HFFc6 (cell line): ENCODE data around the gene SPAG8. TPM values are rescaled to one million over a fixed set of nuclear protein-coding genes. Genes with fewer than 3 reads are reported as not detected.

Experiments
- DNase-seq: peaks from one replicate; pipeline ENCODE4 v3.0.0-alpha.2; 2018
- H3K27ac Mint-ChIP-seq: 2 replicates; pipeline ENCODE4 v1.8.0; 2020; ENCODE audit warnings: mild to moderate bottlenecking, mixed read lengths
- H3K27me3 Mint-ChIP-seq: 2 replicates; pipeline ENCODE4 v1.8.0; 2021; ENCODE audit warnings: mild to moderate bottlenecking, moderate library complexity, mixed read lengths; ENCODE audit not compliant: insufficient read depth
- H3K36me3 Mint-ChIP-seq: 2 replicates; pipeline ENCODE4 v1.8.0; 2021; ENCODE audit warnings: low read depth, mixed read lengths
- H3K4me1 Mint-ChIP-seq: 2 replicates; pipeline ENCODE4 v1.8.0; 2020; ENCODE audit warnings: low read depth, mixed read lengths
- H3K4me3 Mint-ChIP-seq: 2 replicates; pipeline ENCODE4 v1.8.0; 2020; ENCODE audit warnings: mild to moderate bottlenecking, moderate library complexity, mixed read lengths
- H3K9me3 Mint-ChIP-seq: 2 replicates; pipeline ENCODE4 v1.8.0; 2020; ENCODE audit warnings: mild to moderate bottlenecking, mixed read lengths
- CTCF ChIP-seq: fragments of 200-600 bp; sonication (generic); IDR thresholded peaks from 2 replicates; pipeline ENCODE4 v1.5.0; 2021; ENCODE audit warnings: antibody characterized with exemption, mild to moderate bottlenecking
- total RNA-seq, 6 experiments: library from RNA; stranded (reverse); fragmentation: NEBNext Ultra II Directional; extraction: Animal tissue kit (Norgen Biotek cat#: 25700); gene quantifications; 2 replicates in 1 of 6; 3 replicates in 5 of 6; pipeline ENCODE4 v1.2.3, GENCODE V29; 2021

SPAG8 gene
- total RNA-seq, 6 experiments from 2014 or later, result 0.80 to 1.7 (median 1.2) TPM

- no peak for DNase-seq
- H3K27me3 Mint-ChIP-seq, result peaks cover 17% of the 10 kb centered on the region
- H3K36me3 Mint-ChIP-seq, result no peaks in the 10 kb centered on the region
- peaks cover 10% of the 10 kb centered on the region; the same call in 1 of the 2 replicates for H3K4me1 Mint-ChIP-seq
- H3K4me3 Mint-ChIP-seq, result no peak overlapping the region
- no peaks in the 10 kb centered on the region for H3K9me3 Mint-ChIP-seq
- no peak for TF ChIP-seq CTCF
- no peak overlapping the region for H3K27ac Mint-ChIP-seq
Observed at GRCh38 chr9:35774907-35775635, 37.0 kb downstream of the SPAG8 start.

- Mint-ChIP-seq H3K9me3 (no peaks in the 10 kb centered on the region), H3K27ac (no peak overlapping the region), H3K36me3 (no peaks in the 10 kb centered on the region), H3K4me3 (no peak overlapping the region), H3K27me3 (peaks cover 7% of the 10 kb centered on the region; the same call in 1 of the 2 replicates), H3K4me1 (peaks cover 10% of the 10 kb centered on the region; the same call in 1 of the 2 replicates)
- DNase-seq, result no peak
- TF ChIP-seq CTCF, result no peak
Observed at GRCh38 chr9:35771943-35772342, 40.1 kb downstream of the SPAG8 start.

- Mint-ChIP-seq H3K4me3 (no peak overlapping the region), H3K9me3 (no peaks in the 10 kb centered on the region), H3K27me3 (peaks cover 7% of the 10 kb centered on the region; the same call in 1 of the 2 replicates), H3K36me3 (no peaks in the 10 kb centered on the region), H3K4me1 (peaks cover 10% of the 10 kb centered on the region; the same call in 1 of the 2 replicates), H3K27ac (no peak overlapping the region)
- no peak for TF ChIP-seq CTCF
- no peak for DNase-seq
Observed at GRCh38 chr9:35771534-35771933, 40.5 kb downstream of the SPAG8 start.

- H3K27me3 Mint-ChIP-seq, result peaks cover 7% of the 10 kb centered on the region; the same call in 1 of the 2 replicates
- H3K4me1 Mint-ChIP-seq, result peaks cover 10% of the 10 kb centered on the region; the same call in 1 of the 2 replicates
- H3K9me3 Mint-ChIP-seq, result no peaks in the 10 kb centered on the region
- no peak for DNase-seq
- H3K36me3 Mint-ChIP-seq, result no peaks in the 10 kb centered on the region
- H3K27ac Mint-ChIP-seq, result no peak overlapping the region
- H3K4me3 Mint-ChIP-seq, result no peak overlapping the region
- TF ChIP-seq CTCF, result no peak
Observed at GRCh38 chr9:35771075-35771433, 41.0 kb downstream of the SPAG8 start.

- H3K4me3 Mint-ChIP-seq, result no peak overlapping the region
- no peaks in the 10 kb centered on the region for H3K9me3 Mint-ChIP-seq
- no peak overlapping the region for H3K27ac Mint-ChIP-seq
- peaks cover 9% of the 10 kb centered on the region for H3K27me3 Mint-ChIP-seq
- no peaks in the 10 kb centered on the region for H3K4me1 Mint-ChIP-seq
- no peak for DNase-seq
- TF ChIP-seq CTCF, result no peak
- no peaks in the 10 kb centered on the region for H3K36me3 Mint-ChIP-seq
Observed at GRCh38 chr9:35769763-35770162, 42.3 kb downstream of the SPAG8 start.
